GM18505 (cell line): ENCODE results near the gene NCCRP1.

Experiments
- ATAC-seq: cut with Tn5 transposase; IDR thresholded peaks from one replicate; pipeline ENCODE4 v1.9.1; 2021; ENCODE audit not compliant: unreplicated experiment
- POLR2A ChIP-seq: IDR thresholded peaks from 4 replicates; pipeline ENCODE4 v1.6.1; 2011; ENCODE audit warnings: borderline replicate concordance; ENCODE audit not compliant: insufficient read depth, insufficient read length; ENCODE audit errors: extremely low read depth

Gene NCCRP1

GRCh38 chr19:39157275-39157996, 39.3 kb upstream of the NCCRP1 start:
- TF ChIP-seq POLR2A, result no peak
- no peak for ATAC-seq

- TF ChIP-seq POLR2A, result no peak
- no peak for ATAC-seq
Observed at GRCh38 chr19:39157997-39158389, 38.8 kb upstream of the NCCRP1 start.

GRCh38 chr19:39158646-39159260, 38.0 kb upstream of the NCCRP1 start:
- no peak for TF ChIP-seq POLR2A
- no peak for ATAC-seq

- ATAC-seq, result no peak
- no peak for TF ChIP-seq POLR2A
Observed at GRCh38 chr19:39160523-39160861, 36.3 kb upstream of the NCCRP1 start.

GRCh38 chr19:39160889-39161672, 35.7 kb upstream of the NCCRP1 start:
- ATAC-seq, result no peak
- no peak for TF ChIP-seq POLR2A

- no peak for TF ChIP-seq POLR2A
Observed at GRCh38 chr19:39162441-39163043, 34.2 kb upstream of the NCCRP1 start.

GRCh38 chr19:39163621-39164020, 33.1 kb upstream of the NCCRP1 start:
- no peak for ATAC-seq
- TF ChIP-seq POLR2A, result no peak

More at GRCh38 chr19:39162441-39163043, 34.2 kb upstream of the NCCRP1 start:
- ATAC-seq, result no peak

- TF ChIP-seq POLR2A, result no peak
Observed at GRCh38 chr19:39164289-39164688, 32.5 kb upstream of the NCCRP1 start.

GRCh38 chr19:39165857-39166256, 30.9 kb upstream of the NCCRP1 start:
- no peak for TF ChIP-seq POLR2A
- no peak for ATAC-seq

More at GRCh38 chr19:39164289-39164688, 32.5 kb upstream of the NCCRP1 start:
- no peak for ATAC-seq

- no peak for TF ChIP-seq POLR2A
- no peak for ATAC-seq
Observed at GRCh38 chr19:39166571-39167391, 30.0 kb upstream of the NCCRP1 start.

GRCh38 chr19:39167461-39168257, 29.1 kb upstream of the NCCRP1 start:
- ATAC-seq, result no peak

GRCh38 chr19:39168258-39169142, 28.3 kb upstream of the NCCRP1 start:
- TF ChIP-seq POLR2A, result no peak
- ATAC-seq, result no peak

More at GRCh38 chr19:39167461-39168257, 29.1 kb upstream of the NCCRP1 start:
- TF ChIP-seq POLR2A, result no peak
